OCI-LY3 (cell line): Measurements from ENCODE around the gene SH3GLB2.

ENCODE experiments used
- EZH2phosphoT487 ChIP-seq: fragments of 200-600 bp; shearing (Covaris generic); IDR thresholded peaks from 2 replicates; pipeline ENCODE4 v1.6.1; 2018; ENCODE audit warnings: antibody characterized with exemption, mixed run types, low read depth
- TF ChIP-seq, protein P1 (sequence below): fragments of 200-600, 300-600 bp; sonication (generic); IDR thresholded peaks from 2 replicates; pipeline ENCODE4 v1.5.1; 2014; ENCODE audit warnings: antibody characterized with exemption, low read length, low read depth

DNA sequence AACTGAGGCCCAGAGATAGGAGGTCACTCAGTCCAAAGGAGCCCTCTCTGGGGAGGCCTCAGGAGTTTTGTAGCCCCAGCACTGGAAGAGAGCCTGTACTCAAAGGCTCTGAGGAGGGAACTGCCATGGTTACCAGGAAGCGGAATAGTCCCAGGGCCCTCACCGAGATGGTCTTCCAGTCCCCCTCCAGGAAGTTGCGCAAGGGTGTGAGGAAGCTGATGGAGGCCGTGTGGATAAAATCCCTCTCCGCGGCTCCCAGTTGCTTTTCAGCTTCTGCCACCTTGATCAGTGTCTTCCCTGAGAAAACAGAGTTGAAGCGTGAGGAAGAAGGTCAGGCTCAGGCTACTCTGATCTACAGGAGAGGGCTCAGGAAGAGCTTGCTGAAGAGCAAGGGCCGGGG lies 13.5 kb downstream of the SH3GLB2 start:
- TF ChIP-seq, protein P1, sequence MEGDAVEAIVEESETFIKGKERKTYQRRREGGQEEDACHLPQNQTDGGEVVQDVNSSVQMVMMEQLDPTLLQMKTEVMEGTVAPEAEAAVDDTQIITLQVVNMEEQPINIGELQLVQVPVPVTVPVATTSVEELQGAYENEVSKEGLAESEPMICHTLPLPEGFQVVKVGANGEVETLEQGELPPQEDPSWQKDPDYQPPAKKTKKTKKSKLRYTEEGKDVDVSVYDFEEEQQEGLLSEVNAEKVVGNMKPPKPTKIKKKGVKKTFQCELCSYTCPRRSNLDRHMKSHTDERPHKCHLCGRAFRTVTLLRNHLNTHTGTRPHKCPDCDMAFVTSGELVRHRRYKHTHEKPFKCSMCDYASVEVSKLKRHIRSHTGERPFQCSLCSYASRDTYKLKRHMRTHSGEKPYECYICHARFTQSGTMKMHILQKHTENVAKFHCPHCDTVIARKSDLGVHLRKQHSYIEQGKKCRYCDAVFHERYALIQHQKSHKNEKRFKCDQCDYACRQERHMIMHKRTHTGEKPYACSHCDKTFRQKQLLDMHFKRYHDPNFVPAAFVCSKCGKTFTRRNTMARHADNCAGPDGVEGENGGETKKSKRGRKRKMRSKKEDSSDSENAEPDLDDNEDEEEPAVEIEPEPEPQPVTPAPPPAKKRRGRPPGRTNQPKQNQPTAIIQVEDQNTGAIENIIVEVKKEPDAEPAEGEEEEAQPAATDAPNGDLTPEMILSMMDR = no peak
- TF ChIP-seq EZH2phosphoT487 = no peak
